ENCODE measurements around the gene GULP1. TPM values are rescaled to one million over a fixed set of nuclear protein-coding genes. Genes with fewer than 3 reads are reported as not detected.
"Not testable (repeated sequence)": the region's sequence is repeated elsewhere in the genome, so short reads cannot be mapped to it uniquely, and the experiment has no call there.

GULP1 gene
- polyA plus RNA-seq, 1 donor from 2014 or later: not detected

- Mint-ChIP-seq H3K4me1 (no peaks in the 10 kb centered on the region), H3K27me3 (no peaks in the 10 kb centered on the region), H3K4me3 (no peak overlapping the region), H3K27ac (no peak overlapping the region), H3K9me3 (peaks cover 0 to 8% (median 2%) of the 10 kb centered on the region in 3 donors), H3K36me3 (no peaks in the 10 kb centered on the region)
These were observed 12.6 kb upstream of the GULP1 start for GRCh38 chr2:188279093-188279445.

- no peaks in the 10 kb centered on the region for H3K36me3 Mint-ChIP-seq
These were observed 10.9 kb upstream of the GULP1 start for GRCh38 chr2:188280811-188281222.

GRCh38 chr2:188282907-188283306 is 8.8 kb upstream of the GULP1 start:
- Mint-ChIP-seq H3K36me3 (peaks cover 2% of the 10 kb centered on the region), H3K9me3 (peaks cover 0 to 10% (median 2%) of the 10 kb centered on the region in 3 donors)

More at GRCh38 chr2:188280811-188281222, 10.9 kb upstream of the GULP1 start:
- Mint-ChIP-seq H3K27me3 (no peaks in the 10 kb centered on the region), H3K4me1 (no peaks in the 10 kb centered on the region), H3K27ac (no peak overlapping the region), H3K4me3 (no peak overlapping the region), H3K9me3 (peaks cover 0 to 8% (median 2%) of the 10 kb centered on the region in 3 donors)

GRCh38 chr2:188284251-188284650 is 7.4 kb upstream of the GULP1 start:
- H3K36me3 Mint-ChIP-seq, H3K27me3 Mint-ChIP-seq, H3K4me3 Mint-ChIP-seq, H3K4me1 Mint-ChIP-seq, H3K27ac Mint-ChIP-seq: not testable (repeated sequence)
- H3K9me3 Mint-ChIP-seq: peaks cover 0 to 12% (median 2%) of the 10 kb centered on the region in 3 donors

More at GRCh38 chr2:188282907-188283306, 8.8 kb upstream of the GULP1 start:
- Mint-ChIP-seq H3K4me1 (no peaks in the 10 kb centered on the region), H3K27me3 (no peaks in the 10 kb centered on the region), H3K27ac (no peak overlapping the region), H3K4me3 (no peak overlapping the region)

GRCh38 chr2:188285049-188285448 is 6.6 kb upstream of the GULP1 start:
- Mint-ChIP-seq H3K4me3 (no peak overlapping the region), H3K27me3 (no peaks in the 10 kb centered on the region), H3K27ac (no peak overlapping the region), H3K4me1 (no peaks in the 10 kb centered on the region), H3K36me3 (peaks cover 3% of the 10 kb centered on the region), H3K9me3 (peaks cover 0 to 12% (median 2%) of the 10 kb centered on the region in 3 donors)

GRCh38 chr2:188285774-188286173 is 5.9 kb upstream of the GULP1 start:
- Mint-ChIP-seq H3K9me3 (peaks cover 0 to 10% (median 2%) of the 10 kb centered on the region in 3 donors), H3K27ac (no peak overlapping the region), H3K27me3 (peaks cover 2% of the 10 kb centered on the region), H3K36me3 (peaks cover 3% of the 10 kb centered on the region), H3K4me3 (no peak overlapping the region), H3K4me1 (no peaks in the 10 kb centered on the region)

GRCh38 chr2:188291142-188291616 is 495 bp upstream of the GULP1 start:
- H3K36me3 Mint-ChIP-seq: peaks cover 3% of the 10 kb centered on the region
- H3K4me3 Mint-ChIP-seq: no peak overlapping the region
- H3K27ac Mint-ChIP-seq: peak overlapping the region in 1 of 3 donors; percentile 76
- H3K27me3 Mint-ChIP-seq: peaks cover 28% of the 10 kb centered on the region
- H3K9me3 Mint-ChIP-seq: peaks cover 0 to 5% (median 3%) of the 10 kb centered on the region in 3 donors
- no peaks in the 10 kb centered on the region for H3K4me1 Mint-ChIP-seq

- Mint-ChIP-seq H3K27me3 (peaks cover 28% of the 10 kb centered on the region), H3K4me3 (no peak overlapping the region), H3K27ac (no peak overlapping the region), H3K9me3 (peaks cover 0 to 5% (median 5%) of the 10 kb centered on the region in 3 donors), H3K36me3 (peaks cover 3% of the 10 kb centered on the region), H3K4me1 (no peaks in the 10 kb centered on the region)
These were observed 920 bp downstream of the GULP1 start for GRCh38 chr2:188292348-188293239.

- no peak overlapping the region for H3K27ac Mint-ChIP-seq
- no peaks in the 10 kb centered on the region for H3K36me3 Mint-ChIP-seq
- H3K9me3 Mint-ChIP-seq: peaks cover 0 to 5% (median 0%) of the 10 kb centered on the region in 3 donors
- H3K4me1 Mint-ChIP-seq: no peaks in the 10 kb centered on the region
- no peak overlapping the region for H3K4me3 Mint-ChIP-seq
- peaks cover 28% of the 10 kb centered on the region for H3K27me3 Mint-ChIP-seq
These were observed 2.1 kb downstream of the GULP1 start for GRCh38 chr2:188293601-188294351.

GRCh38 chr2:188294352-188294926 is 2.8 kb downstream of the GULP1 start:
- peaks cover 0 to 5% (median under 1%) of the 10 kb centered on the region in 3 donors for H3K9me3 Mint-ChIP-seq
- no peaks in the 10 kb centered on the region for H3K36me3 Mint-ChIP-seq
- H3K4me3 Mint-ChIP-seq: no peak overlapping the region
- no peak overlapping the region for H3K27ac Mint-ChIP-seq
- no peaks in the 10 kb centered on the region for H3K4me1 Mint-ChIP-seq
- peaks cover 28% of the 10 kb centered on the region for H3K27me3 Mint-ChIP-seq

- no peaks in the 10 kb centered on the region for H3K36me3 Mint-ChIP-seq
- H3K4me3 Mint-ChIP-seq: no peak overlapping the region
- peaks cover 0 to 7% (median 2%) of the 10 kb centered on the region in 3 donors for H3K9me3 Mint-ChIP-seq
- H3K4me1 Mint-ChIP-seq: no peaks in the 10 kb centered on the region
- H3K27ac Mint-ChIP-seq: no peak overlapping the region
- peaks cover 28% of the 10 kb centered on the region for H3K27me3 Mint-ChIP-seq
These were observed 3.5 kb downstream of the GULP1 start for GRCh38 chr2:188295067-188295685.

GRCh38 chr2:188297978-188298377 is 6.3 kb downstream of the GULP1 start:
- Mint-ChIP-seq H3K4me3 (no peak overlapping the region), H3K27ac (no peak overlapping the region), H3K27me3 (peaks cover 7% of the 10 kb centered on the region), H3K36me3 (no peaks in the 10 kb centered on the region), H3K9me3 (peaks cover 0 to 3% (median 2%) of the 10 kb centered on the region in 3 donors), H3K4me1 (no peaks in the 10 kb centered on the region)

- not testable (repeated sequence) for H3K36me3 Mint-ChIP-seq, H3K27ac Mint-ChIP-seq, H3K4me1 Mint-ChIP-seq, H3K27me3 Mint-ChIP-seq, H3K4me3 Mint-ChIP-seq, H3K9me3 Mint-ChIP-seq
These were observed 7.3 kb downstream of the GULP1 start for GRCh38 chr2:188298937-188299371.

GRCh38 chr2:188303363-188304031 is 11.8 kb downstream of the GULP1 start:
- H3K4me1 Mint-ChIP-seq: no peaks in the 10 kb centered on the region
- no peak overlapping the region for H3K4me3 Mint-ChIP-seq
- no peaks in the 10 kb centered on the region for H3K27me3 Mint-ChIP-seq
- no peak overlapping the region for H3K27ac Mint-ChIP-seq
- H3K36me3 Mint-ChIP-seq: no peaks in the 10 kb centered on the region
- H3K9me3 Mint-ChIP-seq: peaks cover 2 to 5% (median 2%) of the 10 kb centered on the region in 3 donors
